ENCODE results near the gene APCS.

Gene APCS, protein sequence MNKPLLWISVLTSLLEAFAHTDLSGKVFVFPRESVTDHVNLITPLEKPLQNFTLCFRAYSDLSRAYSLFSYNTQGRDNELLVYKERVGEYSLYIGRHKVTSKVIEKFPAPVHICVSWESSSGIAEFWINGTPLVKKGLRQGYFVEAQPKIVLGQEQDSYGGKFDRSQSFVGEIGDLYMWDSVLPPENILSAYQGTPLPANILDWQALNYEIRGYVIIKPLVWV

DNA sequence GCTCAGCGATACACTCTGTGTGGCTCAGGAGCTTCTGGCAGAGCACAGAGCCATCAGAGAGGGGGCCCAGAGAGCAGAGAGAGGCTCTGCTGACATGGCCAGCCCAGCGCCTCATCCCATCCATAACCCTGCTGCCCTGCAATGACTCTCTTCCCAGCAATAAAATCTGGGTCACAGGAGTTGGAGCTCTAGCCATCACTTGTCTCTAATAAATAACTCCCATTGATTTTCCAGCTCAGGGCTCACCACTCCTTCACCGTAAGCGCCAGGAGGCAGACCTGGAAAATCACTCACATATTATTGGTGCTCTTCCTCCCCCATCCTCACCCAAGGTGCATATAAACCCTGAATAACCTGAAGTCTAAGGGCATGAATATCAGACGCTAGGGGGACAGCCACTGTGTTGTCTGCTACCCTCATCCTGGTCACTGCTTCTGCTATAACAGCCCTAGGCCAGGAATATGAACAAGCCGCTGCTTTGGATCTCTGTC, at the start of gene APCS:
Gene APCS, plus strand, starts transcription at position 366 of the 491 bp plus-strand sequence. Its CDS starts 96 bp downstream, at position 462.
- H3K36me3 ChIP-seq (ENCODE audit: control insufficient read depth, insufficient read depth, low read length) = no peaks in the 10 kb centered on the region
- no peak within 1 kb of the TSS for H3K9ac ChIP-seq (ENCODE audit: low read depth, low read length)
- no peaks in the 10 kb centered on the region for H3K9me3 ChIP-seq (ENCODE audit: control insufficient read depth, insufficient read depth, low read length)
- H3K4me3 ChIP-seq (ENCODE audit: low read depth, low read length) = no peak within 1 kb of the TSS
- H3K27me3 ChIP-seq (ENCODE audit: control insufficient read depth, insufficient read depth, low read length) = no peaks in the 10 kb centered on the region
- no peaks in the 10 kb centered on the region for H3K4me1 ChIP-seq (ENCODE audit: control insufficient read depth, insufficient read depth, low read length)

DNA sequence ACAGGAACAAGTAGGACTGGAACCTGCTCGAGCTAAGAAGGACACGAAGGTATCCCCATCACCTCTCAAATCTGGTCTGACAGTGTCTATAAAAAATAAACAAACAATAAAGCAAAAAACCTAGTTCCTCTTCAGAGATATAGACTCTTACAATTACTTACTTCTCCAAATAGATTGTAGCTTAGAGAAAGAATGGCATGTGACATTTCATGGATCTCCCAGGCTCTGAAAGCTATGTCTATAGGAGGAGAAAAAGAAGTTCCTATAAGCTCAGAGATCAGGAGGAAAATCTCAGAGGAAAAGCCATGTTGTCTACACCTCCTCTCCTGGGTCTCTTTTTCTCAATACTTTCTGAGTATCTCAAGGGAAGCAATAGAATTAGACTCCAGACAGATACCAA, 39.5 kb upstream of the APCS start:
- H3K4me1 ChIP-seq (ENCODE audit: control insufficient read depth, insufficient read depth, low read length) = no peaks in the 10 kb centered on the region
- H3K9ac ChIP-seq (ENCODE audit: low read depth, low read length) = no peak overlapping the region
- no peak overlapping the region for H3K4me3 ChIP-seq (ENCODE audit: low read depth, low read length)
- H3K27me3 ChIP-seq (ENCODE audit: control insufficient read depth, insufficient read depth, low read length) = no peaks in the 10 kb centered on the region
- no peaks in the 10 kb centered on the region for H3K9me3 ChIP-seq (ENCODE audit: control insufficient read depth, insufficient read depth, low read length)
- no peaks in the 10 kb centered on the region for H3K36me3 ChIP-seq (ENCODE audit: control insufficient read depth, insufficient read depth, low read length)

DNA sequence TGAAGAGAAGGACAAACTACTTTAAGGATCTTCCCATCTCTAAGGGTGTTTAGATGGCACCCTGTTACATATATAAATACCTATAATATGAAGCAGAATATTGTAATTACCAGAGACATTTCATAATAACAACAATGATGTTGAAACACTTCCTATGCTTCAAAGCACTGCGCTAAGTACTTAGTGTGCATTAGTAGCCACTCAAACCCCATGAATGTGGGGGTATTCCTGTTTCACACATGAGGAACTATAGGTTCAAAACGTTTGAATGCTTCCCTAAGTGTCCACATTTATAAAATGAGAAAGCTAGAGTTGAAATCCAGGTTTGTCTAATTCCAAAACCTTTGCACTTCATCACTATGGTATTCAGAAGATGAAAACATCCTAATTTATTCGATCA, 33.4 kb upstream of the APCS start:
- no peak overlapping the region for H3K4me3 ChIP-seq (ENCODE audit: low read depth, low read length)
- no peak overlapping the region for H3K9ac ChIP-seq (ENCODE audit: low read depth, low read length)
- H3K4me1 ChIP-seq (ENCODE audit: control insufficient read depth, insufficient read depth, low read length) = no peaks in the 10 kb centered on the region
- no peaks in the 10 kb centered on the region for H3K27me3 ChIP-seq (ENCODE audit: control insufficient read depth, insufficient read depth, low read length)
- no peaks in the 10 kb centered on the region for H3K9me3 ChIP-seq (ENCODE audit: control insufficient read depth, insufficient read depth, low read length)
- no peaks in the 10 kb centered on the region for H3K36me3 ChIP-seq (ENCODE audit: control insufficient read depth, insufficient read depth, low read length)

DNA sequence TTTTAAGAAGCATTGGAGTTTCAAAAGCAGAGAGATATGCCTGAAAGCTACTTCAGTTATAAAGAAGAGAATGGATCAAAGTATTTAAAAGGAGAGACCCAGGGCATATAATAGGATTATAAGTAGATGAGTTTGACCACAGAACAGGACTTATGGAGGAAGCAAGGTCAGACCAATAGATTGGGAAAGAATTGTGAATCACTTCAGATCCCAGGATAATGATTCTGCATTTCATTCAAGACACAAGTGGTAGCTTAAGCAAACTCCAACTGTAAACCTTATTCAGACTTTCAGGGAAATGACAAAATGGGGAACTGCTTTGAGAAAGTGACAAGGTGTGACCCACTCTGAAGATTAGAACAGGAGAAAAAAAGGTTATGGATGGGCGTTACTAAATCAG, 32.9 kb upstream of the APCS start:
- no peaks in the 10 kb centered on the region for H3K4me1 ChIP-seq (ENCODE audit: control insufficient read depth, insufficient read depth, low read length)
- no peak overlapping the region for H3K9ac ChIP-seq (ENCODE audit: low read depth, low read length)

DNA sequence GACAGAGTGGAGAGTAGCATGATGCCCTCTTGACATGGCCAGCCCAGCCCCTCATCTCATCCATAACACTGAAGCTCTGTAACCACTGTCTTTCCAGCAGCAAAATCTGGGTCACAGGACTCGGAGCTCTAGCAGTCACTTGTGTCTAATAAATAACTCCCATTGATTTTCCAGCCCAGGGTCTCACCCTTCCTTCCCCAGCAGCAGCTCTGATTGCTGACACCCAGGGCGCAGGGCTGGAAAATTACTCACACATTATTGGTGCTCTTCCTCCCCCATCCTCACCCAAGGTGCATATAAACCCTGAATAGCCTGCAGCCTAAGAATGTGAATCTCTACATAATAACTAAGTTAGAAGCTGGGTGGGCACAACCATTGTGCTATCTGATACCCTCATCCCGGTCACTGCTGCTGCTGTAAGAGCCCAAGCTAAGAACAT, 30.7 kb upstream of the APCS start:
- no peaks in the 10 kb centered on the region for H3K9me3 ChIP-seq (ENCODE audit: control insufficient read depth, insufficient read depth, low read length)

More for the DNA sequence above, 32.9 kb upstream of the APCS start:
- no peaks in the 10 kb centered on the region for H3K27me3 ChIP-seq (ENCODE audit: control insufficient read depth, insufficient read depth, low read length)
- no peaks in the 10 kb centered on the region for H3K36me3 ChIP-seq (ENCODE audit: control insufficient read depth, insufficient read depth, low read length)
- no peak overlapping the region for H3K4me3 ChIP-seq (ENCODE audit: low read depth, low read length)
- no peaks in the 10 kb centered on the region for H3K9me3 ChIP-seq (ENCODE audit: control insufficient read depth, insufficient read depth, low read length)

DNA sequence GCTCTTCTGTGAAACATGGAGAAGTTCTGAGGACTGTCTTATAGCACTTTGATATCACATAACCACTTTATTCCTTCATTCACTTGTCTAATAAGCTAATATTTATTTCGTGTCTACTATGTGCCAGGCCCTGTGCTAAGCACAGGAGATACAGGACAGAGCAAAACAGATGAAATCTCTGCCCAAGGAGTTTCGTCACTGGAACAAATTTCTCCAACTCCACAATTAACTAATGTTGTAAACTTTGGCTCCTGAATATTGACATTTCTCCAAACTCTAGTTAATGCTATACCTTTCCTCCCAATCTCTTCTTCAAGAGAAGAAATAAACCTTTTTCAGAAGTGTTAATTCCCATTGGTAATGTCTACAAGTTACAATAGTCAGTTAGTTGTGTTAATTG, 27.0 kb upstream of the APCS start:
- no peak overlapping the region for H3K4me3 ChIP-seq (ENCODE audit: low read depth, low read length)
- H3K9me3 ChIP-seq (ENCODE audit: control insufficient read depth, insufficient read depth, low read length) = no peaks in the 10 kb centered on the region
- no peak overlapping the region for H3K9ac ChIP-seq (ENCODE audit: low read depth, low read length)
- no peaks in the 10 kb centered on the region for H3K4me1 ChIP-seq (ENCODE audit: control insufficient read depth, insufficient read depth, low read length)
- H3K36me3 ChIP-seq (ENCODE audit: control insufficient read depth, insufficient read depth, low read length) = no peaks in the 10 kb centered on the region
- H3K27me3 ChIP-seq (ENCODE audit: control insufficient read depth, insufficient read depth, low read length) = no peaks in the 10 kb centered on the region

More for the DNA sequence above, 30.7 kb upstream of the APCS start:
- no peaks in the 10 kb centered on the region for H3K27me3 ChIP-seq (ENCODE audit: control insufficient read depth, insufficient read depth, low read length)
- no peaks in the 10 kb centered on the region for H3K4me1 ChIP-seq (ENCODE audit: control insufficient read depth, insufficient read depth, low read length)
- H3K4me3 ChIP-seq (ENCODE audit: low read depth, low read length) = no peak overlapping the region
- H3K9ac ChIP-seq (ENCODE audit: low read depth, low read length) = no peak overlapping the region
- no peaks in the 10 kb centered on the region for H3K36me3 ChIP-seq (ENCODE audit: control insufficient read depth, insufficient read depth, low read length)

DNA sequence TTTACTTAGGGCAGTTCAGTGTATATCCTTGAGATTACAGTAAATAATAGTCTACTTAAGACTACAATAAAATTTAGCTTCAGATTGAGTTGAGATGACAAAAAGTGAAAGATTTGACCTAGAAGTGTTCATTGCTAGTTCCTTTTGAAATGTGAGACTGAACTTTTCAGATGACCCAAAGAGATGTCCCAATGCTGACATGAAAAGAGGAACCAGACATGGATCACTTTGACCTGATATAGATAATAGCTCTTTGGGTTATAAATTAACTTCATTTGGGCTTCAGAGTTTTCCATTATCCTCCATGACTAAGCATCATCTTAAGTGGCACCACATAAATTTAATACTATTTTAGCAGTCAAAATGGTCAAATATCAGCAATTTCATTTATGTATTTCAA, 26.1 kb upstream of the APCS start:
- no peak overlapping the region for H3K9ac ChIP-seq (ENCODE audit: low read depth, low read length)
- H3K4me1 ChIP-seq (ENCODE audit: control insufficient read depth, insufficient read depth, low read length) = no peaks in the 10 kb centered on the region
- H3K4me3 ChIP-seq (ENCODE audit: low read depth, low read length) = no peak overlapping the region
- no peaks in the 10 kb centered on the region for H3K36me3 ChIP-seq (ENCODE audit: control insufficient read depth, insufficient read depth, low read length)
- H3K27me3 ChIP-seq (ENCODE audit: control insufficient read depth, insufficient read depth, low read length) = no peaks in the 10 kb centered on the region
- H3K9me3 ChIP-seq (ENCODE audit: control insufficient read depth, insufficient read depth, low read length) = no peaks in the 10 kb centered on the region

DNA sequence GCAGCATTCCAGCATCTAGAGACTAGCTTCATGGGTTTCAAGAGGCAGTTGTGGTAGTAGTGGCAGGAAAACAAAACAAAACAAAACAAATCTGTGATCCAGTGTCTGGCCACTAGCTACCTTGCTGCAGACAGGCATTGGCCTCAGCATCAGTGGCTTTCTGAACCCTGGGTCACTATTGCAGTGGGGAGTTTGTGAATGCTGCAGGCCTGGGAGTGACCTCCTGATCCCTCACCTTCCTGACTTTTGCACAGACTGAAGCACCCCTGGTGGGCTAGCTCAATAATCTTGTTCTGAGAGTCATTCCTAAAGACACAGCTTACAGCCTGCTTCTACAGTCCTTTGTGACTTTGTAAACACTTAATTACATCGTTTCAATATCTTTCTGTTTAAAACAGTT, 24.9 kb upstream of the APCS start:
- H3K4me3 ChIP-seq (ENCODE audit: low read depth, low read length) = no peak overlapping the region
- H3K9me3 ChIP-seq (ENCODE audit: control insufficient read depth, insufficient read depth, low read length) = no peaks in the 10 kb centered on the region
- H3K36me3 ChIP-seq (ENCODE audit: control insufficient read depth, insufficient read depth, low read length) = no peaks in the 10 kb centered on the region
- no peaks in the 10 kb centered on the region for H3K27me3 ChIP-seq (ENCODE audit: control insufficient read depth, insufficient read depth, low read length)
- H3K9ac ChIP-seq (ENCODE audit: low read depth, low read length) = no peak overlapping the region
- no peaks in the 10 kb centered on the region for H3K4me1 ChIP-seq (ENCODE audit: control insufficient read depth, insufficient read depth, low read length)

DNA sequence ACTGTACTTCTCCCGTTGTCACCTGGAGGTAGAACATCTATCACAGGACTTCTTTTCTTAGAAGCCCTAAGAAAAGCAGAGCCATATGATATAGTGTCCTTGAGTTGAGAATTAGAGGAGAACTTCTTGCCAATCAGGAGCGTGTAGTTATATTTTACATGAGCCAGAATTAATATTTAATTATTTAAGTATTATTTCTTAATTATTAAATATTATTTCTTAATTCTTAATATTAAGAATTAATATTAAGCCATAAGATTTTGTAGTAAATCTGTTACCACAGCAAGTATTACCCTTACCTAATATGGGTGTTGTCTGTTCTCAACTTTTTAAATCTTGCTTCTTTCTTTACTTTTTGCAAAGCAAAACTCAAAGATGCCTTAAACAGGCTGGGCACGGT, 10.2 kb upstream of the APCS start:
- Histone ChIP-seq H3K4me3 (ENCODE audit: low read depth, low read length) (no peak overlapping the region), H3K36me3 (ENCODE audit: control insufficient read depth, insufficient read depth, low read length) (no peaks in the 10 kb centered on the region), H3K9ac (ENCODE audit: low read depth, low read length) (no peak overlapping the region), H3K27me3 (ENCODE audit: control insufficient read depth, insufficient read depth, low read length) (no peaks in the 10 kb centered on the region), H3K9me3 (ENCODE audit: control insufficient read depth, insufficient read depth, low read length) (no peaks in the 10 kb centered on the region), H3K4me1 (ENCODE audit: control insufficient read depth, insufficient read depth, low read length) (no peaks in the 10 kb centered on the region)

DNA sequence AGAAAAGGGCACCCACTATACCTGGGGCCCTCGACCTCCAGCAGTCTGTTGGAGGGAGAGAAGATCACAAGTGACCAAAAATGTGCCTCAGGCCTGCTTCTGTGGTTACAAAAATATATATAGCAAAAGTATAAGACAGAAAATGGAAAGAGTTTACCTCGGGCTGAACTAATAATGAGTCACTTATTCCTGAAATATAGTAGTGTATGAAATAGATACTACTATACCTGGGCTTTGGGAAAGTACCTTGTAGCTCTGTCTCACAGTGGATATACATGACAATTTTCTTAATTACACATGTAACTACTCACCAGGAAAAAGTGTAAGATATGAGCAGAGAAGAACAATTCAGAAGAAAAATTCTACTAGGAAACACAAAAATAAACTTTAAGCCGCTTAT, 7.3 kb upstream of the APCS start:
- Histone ChIP-seq H3K9me3 (ENCODE audit: control insufficient read depth, insufficient read depth, low read length) (no peaks in the 10 kb centered on the region), H3K27me3 (ENCODE audit: control insufficient read depth, insufficient read depth, low read length) (no peaks in the 10 kb centered on the region), H3K9ac (ENCODE audit: low read depth, low read length) (no peak overlapping the region), H3K36me3 (ENCODE audit: control insufficient read depth, insufficient read depth, low read length) (no peaks in the 10 kb centered on the region), H3K4me1 (ENCODE audit: control insufficient read depth, insufficient read depth, low read length) (no peaks in the 10 kb centered on the region), H3K4me3 (ENCODE audit: low read depth, low read length) (no peak overlapping the region)

DNA sequence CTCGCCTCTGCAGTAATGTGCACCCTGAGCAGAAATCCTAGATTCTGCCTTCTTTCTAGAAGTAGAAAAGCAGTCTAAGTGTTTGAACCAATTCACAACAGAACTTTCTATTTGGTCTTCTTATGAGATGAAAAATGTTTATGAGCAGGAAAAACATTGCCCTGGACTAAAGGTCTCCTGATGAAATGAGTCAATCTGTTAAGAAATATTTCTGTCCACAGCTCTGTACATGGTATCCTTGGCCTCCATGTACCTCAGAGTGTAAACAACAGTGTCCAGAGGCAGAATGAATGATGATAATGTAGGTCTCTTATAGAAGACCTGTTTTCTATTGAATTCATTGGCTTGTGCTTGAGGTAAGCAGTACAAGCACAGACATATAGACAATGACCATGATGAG, 6.2 kb upstream of the APCS start:
- H3K36me3 ChIP-seq (ENCODE audit: control insufficient read depth, insufficient read depth, low read length) = no peaks in the 10 kb centered on the region
- H3K4me1 ChIP-seq (ENCODE audit: control insufficient read depth, insufficient read depth, low read length) = no peaks in the 10 kb centered on the region
- no peaks in the 10 kb centered on the region for H3K27me3 ChIP-seq (ENCODE audit: control insufficient read depth, insufficient read depth, low read length)
- no peak overlapping the region for H3K4me3 ChIP-seq (ENCODE audit: low read depth, low read length)
- no peak overlapping the region for H3K9ac ChIP-seq (ENCODE audit: low read depth, low read length)
- H3K9me3 ChIP-seq (ENCODE audit: control insufficient read depth, insufficient read depth, low read length) = no peaks in the 10 kb centered on the region

DNA sequence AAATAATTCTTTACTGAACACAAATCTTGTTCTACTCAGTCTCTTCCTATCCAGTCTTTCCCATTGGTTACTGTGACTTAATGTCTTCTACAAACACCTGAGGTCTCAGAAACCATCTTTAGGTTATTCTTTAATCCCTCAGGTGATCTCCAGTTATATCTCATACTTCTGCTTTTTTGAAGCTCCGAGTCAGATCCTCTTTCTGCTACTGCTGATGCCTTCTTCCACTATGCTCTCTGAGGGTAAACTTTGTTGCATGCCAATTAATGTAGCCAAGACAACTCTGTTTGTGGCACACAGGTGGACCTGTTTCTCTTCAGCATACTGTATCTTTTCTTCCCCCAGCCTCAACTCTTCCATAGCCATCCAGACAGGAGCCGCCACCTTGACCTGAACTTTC, 3.1 kb upstream of the APCS start:
- Histone ChIP-seq H3K27me3 (ENCODE audit: control insufficient read depth, insufficient read depth, low read length) (no peaks in the 10 kb centered on the region), H3K9ac (ENCODE audit: low read depth, low read length) (no peak overlapping the region), H3K4me3 (ENCODE audit: low read depth, low read length) (no peak overlapping the region), H3K36me3 (ENCODE audit: control insufficient read depth, insufficient read depth, low read length) (no peaks in the 10 kb centered on the region), H3K9me3 (ENCODE audit: control insufficient read depth, insufficient read depth, low read length) (no peaks in the 10 kb centered on the region), H3K4me1 (ENCODE audit: control insufficient read depth, insufficient read depth, low read length) (no peaks in the 10 kb centered on the region)
